GM23248 (cell line): Measurements from ENCODE around the gene KRT31.

Source experiments
- EZH2 ChIP-seq: fragments of 200-600 bp; sonication (generic); IDR thresholded peaks from 2 replicates; pipeline ENCODE4 v1.6.1; 2018; ENCODE audit warnings: antibody characterized with exemption, mild to moderate bottlenecking; ENCODE audit not compliant: insufficient read depth, poor library complexity, severe bottlenecking
- EZH2phosphoT487 ChIP-seq: fragments of 200-600 bp; sonication (generic); IDR thresholded peaks from 2 replicates; pipeline ENCODE4 v1.6.1; 2018; ENCODE audit warnings: antibody characterized with exemption, moderate library complexity, mild to moderate bottlenecking, low read depth; ENCODE audit not compliant: insufficient read depth

DNA sequence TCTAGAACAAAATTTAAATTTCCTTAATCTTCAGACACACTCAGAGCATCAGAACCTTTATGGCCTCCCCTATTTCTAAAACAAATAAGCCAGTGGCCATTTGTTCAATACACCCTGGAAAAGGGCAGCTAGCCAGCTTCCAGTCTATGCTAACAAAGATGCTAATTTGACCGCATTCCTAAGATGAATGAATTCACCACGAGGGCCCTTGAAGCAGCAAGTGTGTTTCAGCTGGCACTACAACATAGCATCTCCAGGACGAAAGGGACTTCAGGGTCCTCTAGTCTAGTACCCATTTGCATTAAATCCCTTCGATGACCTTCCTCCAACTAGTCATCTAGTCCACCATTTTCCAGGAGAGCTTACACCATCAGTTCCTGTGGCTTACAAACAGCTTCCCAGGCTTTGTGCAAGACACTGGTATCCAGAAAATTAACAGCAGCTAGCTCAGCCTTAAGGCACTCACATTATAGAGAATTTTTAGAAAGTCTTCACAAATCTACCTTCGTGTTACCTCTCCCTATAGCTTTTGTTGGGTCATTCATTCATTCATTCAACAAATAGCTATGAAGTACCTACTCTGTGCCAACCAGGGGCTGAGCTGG is 16.0 kb upstream of the KRT31 start:
- TF ChIP-seq EZH2: no peak
- no peak for TF ChIP-seq EZH2phosphoT487
